ENCODE results near the gene ZSCAN10. TPM values are rescaled to one million over a fixed set of nuclear protein-coding genes. Genes with fewer than 3 reads are reported as not detected.

ZSCAN10 gene
- total RNA-seq, 4 donors from 2014 or later = 1.7 TPM; not detected in 3

DNA sequence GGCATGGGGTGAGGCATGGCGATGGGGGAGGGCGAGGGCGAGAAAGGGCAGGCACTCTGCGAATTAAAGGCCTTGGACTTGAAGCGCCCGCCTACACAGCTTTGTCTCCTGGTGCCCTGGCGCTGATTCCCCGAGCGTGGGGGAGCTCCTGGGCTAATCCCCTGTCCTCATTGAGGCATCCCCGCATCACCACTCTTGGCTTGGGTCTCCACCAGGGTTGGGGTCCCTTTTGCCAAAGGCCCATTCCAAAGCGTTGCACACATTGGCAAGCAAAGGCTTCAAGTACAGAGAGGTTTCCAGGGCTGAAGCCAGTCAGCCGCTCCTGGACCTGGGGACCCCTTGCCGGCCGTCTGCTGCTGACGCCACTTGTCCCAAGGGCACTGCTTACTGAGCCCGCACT, 21.3 kb upstream of the ZSCAN10 start:
- TF ChIP-seq, protein P1, sequence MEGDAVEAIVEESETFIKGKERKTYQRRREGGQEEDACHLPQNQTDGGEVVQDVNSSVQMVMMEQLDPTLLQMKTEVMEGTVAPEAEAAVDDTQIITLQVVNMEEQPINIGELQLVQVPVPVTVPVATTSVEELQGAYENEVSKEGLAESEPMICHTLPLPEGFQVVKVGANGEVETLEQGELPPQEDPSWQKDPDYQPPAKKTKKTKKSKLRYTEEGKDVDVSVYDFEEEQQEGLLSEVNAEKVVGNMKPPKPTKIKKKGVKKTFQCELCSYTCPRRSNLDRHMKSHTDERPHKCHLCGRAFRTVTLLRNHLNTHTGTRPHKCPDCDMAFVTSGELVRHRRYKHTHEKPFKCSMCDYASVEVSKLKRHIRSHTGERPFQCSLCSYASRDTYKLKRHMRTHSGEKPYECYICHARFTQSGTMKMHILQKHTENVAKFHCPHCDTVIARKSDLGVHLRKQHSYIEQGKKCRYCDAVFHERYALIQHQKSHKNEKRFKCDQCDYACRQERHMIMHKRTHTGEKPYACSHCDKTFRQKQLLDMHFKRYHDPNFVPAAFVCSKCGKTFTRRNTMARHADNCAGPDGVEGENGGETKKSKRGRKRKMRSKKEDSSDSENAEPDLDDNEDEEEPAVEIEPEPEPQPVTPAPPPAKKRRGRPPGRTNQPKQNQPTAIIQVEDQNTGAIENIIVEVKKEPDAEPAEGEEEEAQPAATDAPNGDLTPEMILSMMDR (IDR thresholded peaks at IDR 0.05) = no peak
- no peak for TF ChIP-seq POLR2AphosphoS5 (IDR thresholded peaks at IDR 0.05)
- no peak for TF ChIP-seq EP300 (IDR thresholded peaks at IDR 0.05)
- TF ChIP-seq POLR2A (IDR thresholded peaks at IDR 0.05) = no peak
- Histone ChIP-seq H3K27ac (no peak overlapping the region), H3K27me3 (no peaks in the 10 kb centered on the region), H3K4me3 (no peak overlapping the region), H3K9me3 (no peaks in the 10 kb centered on the region), H3K36me3 (peaks cover 0 to 61% of the 10 kb centered on the region in 2 donors), H3K4me1 (peaks cover 0 to 17% (median 8%) of the 10 kb centered on the region in 3 donors)
- no peak for ATAC-seq
- 85% methylated on average over 8 of the region's 16 CpGs; no CpG with 5 or more reads in 1 of the 2 donors for WGBS, 2 donors (ENCODE audit: low coverage in 1 of 2)

DNA sequence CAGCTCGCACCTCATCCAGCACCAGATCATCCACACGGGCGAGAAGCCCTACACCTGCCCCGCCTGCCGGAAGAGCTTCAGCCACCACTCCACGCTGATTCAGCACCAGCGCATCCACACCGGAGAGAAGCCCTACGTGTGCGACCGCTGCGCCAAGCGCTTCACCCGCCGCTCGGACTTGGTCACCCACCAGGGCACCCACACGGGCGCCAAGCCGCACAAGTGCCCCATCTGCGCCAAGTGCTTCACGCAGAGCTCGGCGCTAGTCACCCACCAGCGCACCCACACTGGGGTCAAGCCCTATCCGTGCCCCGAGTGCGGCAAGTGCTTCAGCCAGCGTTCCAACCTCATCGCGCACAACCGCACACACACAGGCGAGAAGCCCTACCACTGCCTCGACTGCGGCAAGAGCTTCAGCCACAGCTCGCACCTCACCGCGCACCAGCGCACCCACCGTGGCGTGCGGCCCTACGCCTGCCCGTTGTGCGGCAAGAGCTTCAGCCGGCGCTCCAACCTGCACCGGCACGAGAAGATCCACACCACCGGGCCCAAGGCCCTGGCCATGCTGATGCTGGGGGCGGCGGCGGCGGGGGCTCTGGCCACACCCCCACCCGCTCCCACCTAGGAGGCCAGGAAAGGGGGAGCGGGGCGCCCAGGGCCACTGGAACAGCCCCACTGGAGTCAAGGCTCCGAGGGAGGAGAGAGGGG, 20.8 kb upstream of the ZSCAN10 start:
- no peaks in the 10 kb centered on the region for H3K9me3 ChIP-seq
- WGBS, 2 donors (ENCODE audit: low coverage in 1 of 2) = 94% methylated on average over 11 of the region's 57 CpGs; no CpG with 5 or more reads in 1 of the 2 donors
- no peak overlapping the region for H3K4me3 ChIP-seq
- H3K27ac ChIP-seq = no peak overlapping the region
- TF ChIP-seq POLR2A (IDR thresholded peaks at IDR 0.05) (no peak), EP300 (IDR thresholded peaks at IDR 0.05) (no peak), POLR2AphosphoS5 (IDR thresholded peaks at IDR 0.05) (no peak)
- TF ChIP-seq, protein P1 (IDR thresholded peaks at IDR 0.05) = no peak
- H3K4me1 ChIP-seq = peaks cover 0 to 17% (median 6%) of the 10 kb centered on the region in 3 donors
- H3K27me3 ChIP-seq = no peaks in the 10 kb centered on the region
- ATAC-seq = no peak
- peaks cover 0 to 66% of the 10 kb centered on the region in 2 donors for H3K36me3 ChIP-seq

DNA sequence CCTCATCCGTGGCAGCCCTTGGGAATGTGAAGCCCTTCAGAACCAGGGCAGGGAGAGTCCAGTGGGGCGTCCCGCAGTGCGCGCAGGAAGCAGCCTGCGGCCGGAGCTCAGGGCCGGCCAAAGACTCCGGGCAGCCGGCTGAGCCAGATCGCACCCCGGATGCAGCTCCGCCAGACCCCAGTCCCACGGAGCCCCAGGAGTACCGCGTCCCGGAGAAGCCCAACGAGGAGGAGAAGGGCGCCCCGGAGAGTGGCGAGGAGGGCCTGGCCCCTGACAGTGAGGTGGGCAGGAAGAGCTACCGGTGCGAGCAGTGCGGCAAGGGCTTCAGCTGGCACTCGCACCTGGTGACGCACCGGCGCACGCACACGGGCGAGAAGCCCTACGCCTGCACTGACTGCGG, 20.2 kb upstream of the ZSCAN10 start:
- ATAC-seq = no peak
- TF ChIP-seq, protein P1 (IDR thresholded peaks at IDR 0.05) = no peak
- TF ChIP-seq EP300 (IDR thresholded peaks at IDR 0.05) = no peak
- TF ChIP-seq POLR2A (IDR thresholded peaks at IDR 0.05) = no peak
- no peak for TF ChIP-seq POLR2AphosphoS5 (IDR thresholded peaks at IDR 0.05)
- H3K36me3 ChIP-seq = peaks cover 0 to 72% of the 10 kb centered on the region in 2 donors
- H3K4me3 ChIP-seq = no peak overlapping the region
- peaks cover 0 to 20% (median 6%) of the 10 kb centered on the region in 3 donors for H3K4me1 ChIP-seq
- H3K9me3 ChIP-seq = no peaks in the 10 kb centered on the region
- no CpG with 5 or more reads among the region's 33 CpGs for WGBS, 2 donors (ENCODE audit: low coverage in 1 of 2)
- H3K27me3 ChIP-seq = no peaks in the 10 kb centered on the region
- no peak overlapping the region for H3K27ac ChIP-seq

DNA sequence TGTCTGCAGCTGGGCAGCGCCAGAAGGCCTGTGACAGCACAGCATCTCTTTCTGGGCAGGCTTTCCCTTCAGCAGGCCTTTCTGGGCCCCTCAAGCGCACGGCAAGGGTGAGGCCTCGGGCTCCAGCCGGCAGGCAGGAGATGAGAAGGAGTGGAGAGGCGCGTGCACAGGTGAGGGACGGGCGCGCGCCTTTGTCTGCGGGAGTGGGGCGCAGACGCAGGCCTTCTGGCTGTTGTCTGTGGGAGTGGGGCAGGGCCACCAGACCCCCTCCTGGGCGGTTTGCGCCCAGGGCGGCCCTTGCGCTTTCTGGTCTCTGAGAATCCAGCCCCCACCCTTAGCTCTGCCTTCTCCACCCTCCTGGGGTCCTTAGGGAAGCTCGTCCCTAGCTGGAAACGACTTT, 19.8 kb upstream of the ZSCAN10 start:
- TF ChIP-seq POLR2AphosphoS5 (IDR thresholded peaks at IDR 0.05) = no peak
- TF ChIP-seq, protein P1 (IDR thresholded peaks at IDR 0.05) = no peak
- no peak overlapping the region for H3K27ac ChIP-seq
- H3K9me3 ChIP-seq = no peaks in the 10 kb centered on the region
- no peak for ATAC-seq
- peaks cover 0 to 74% of the 10 kb centered on the region in 2 donors for H3K36me3 ChIP-seq
- 100% methylated on average over 3 of the region's 20 CpGs; no CpG with 5 or more reads in 1 of the 2 donors for WGBS, 2 donors (ENCODE audit: low coverage in 1 of 2)
- no peaks in the 10 kb centered on the region for H3K27me3 ChIP-seq
- H3K4me1 ChIP-seq = peaks cover 0 to 23% (median 10%) of the 10 kb centered on the region in 3 donors
- no peak overlapping the region for H3K4me3 ChIP-seq

All from gastroesophageal sphincter (tissue), 4 donors.